ENCODE data around the gene TIAM1. TPM values are rescaled to one million over a fixed set of nuclear protein-coding genes. Genes with fewer than 3 reads are reported as not detected.

The TIAM1 gene
- total RNA-seq, 1 experiment from 2014 or later: 22.5 TPM

DNA sequence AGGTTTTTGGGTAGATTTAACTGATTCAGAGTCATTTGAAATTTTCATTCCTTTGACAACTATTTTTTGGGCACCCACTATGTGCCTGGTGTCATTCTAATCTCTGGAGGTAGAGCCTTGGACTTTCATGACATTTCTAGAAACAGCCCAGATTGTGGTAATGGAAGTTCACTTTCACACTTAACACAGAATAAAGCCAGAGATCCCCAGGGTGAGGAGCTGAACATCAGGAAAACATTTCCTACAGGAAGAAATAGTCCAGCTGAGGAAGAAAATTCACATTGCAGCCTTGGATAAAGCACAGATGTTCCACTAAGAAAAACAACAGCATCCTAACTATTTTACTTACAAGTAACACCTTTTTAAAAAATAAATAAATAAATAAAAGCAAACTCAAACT is 203.4 kb downstream of the TIAM1 start:
- Histone ChIP-seq H3K27me3 (ENCODE audit: insufficient read depth, low read depth) (no peaks in the 10 kb centered on the region), H3K4me3 (no peak overlapping the region), H3K9me2 (ENCODE audit: insufficient read depth) (no peaks in the 10 kb centered on the region), H3K4me1 (replicated peaks; ENCODE audit: insufficient read depth) (no peaks in the 10 kb centered on the region), H3K9me3 (ENCODE audit: insufficient read depth, low read depth) (no peaks in the 10 kb centered on the region), H3K79me2 (ENCODE audit: low read depth) (no peaks in the 10 kb centered on the region), H3K27ac (no peak overlapping the region), H3K36me3 (ENCODE audit: low read depth) (0 out of 2 replicates have a peak, but pooled peaks cover 6% of the 10 kb centered on the region), H2AFZ (no peak overlapping the region), H3K4me2 (no peak overlapping the region), H4K20me1 (ENCODE audit: insufficient read depth) (no peaks in the 10 kb centered on the region), H3F3A (ENCODE audit: insufficient read depth, low read depth) (no peaks in the 10 kb centered on the region)
- no peak for TF ChIP-seq EZH2 (IDR thresholded peaks at IDR 0.05; ENCODE audit: low read depth)
- TF ChIP-seq CTCF (conservative IDR thresholded peaks at IDR 0.05): no peak
- DNase-seq: no peak
- ChIA-PET CTCF (no interaction called here), POLR2A (ENCODE audit: unreplicated experiment) (no interaction called here)
- BruUV-seq (replicated peaks): no TSS peak
- intact Hi-C loops (cut with micrococcal nuclease; ENCODE audit: unreplicated experiment): no loop called here

DNA sequence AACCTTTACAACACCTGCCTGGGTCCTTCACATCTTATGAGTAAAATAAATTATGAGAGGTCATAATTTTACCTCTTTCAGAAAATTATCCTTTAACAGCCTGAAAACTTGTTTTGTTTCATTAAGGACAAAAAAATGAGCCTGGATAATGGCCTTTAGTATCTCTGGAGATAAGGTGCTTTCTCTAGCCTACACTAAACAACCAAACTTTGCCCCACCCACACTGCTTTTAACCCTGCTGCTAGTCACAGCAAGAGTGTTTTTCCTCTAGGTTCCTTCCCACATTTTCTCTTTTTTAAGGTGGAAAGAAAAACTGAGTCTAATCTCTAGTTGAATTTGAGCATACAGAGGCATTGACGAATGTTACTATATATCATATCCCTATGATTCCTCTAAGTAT is 204.0 kb downstream of the TIAM1 start:
- ChIA-PET CTCF (no interaction called here), POLR2A (ENCODE audit: unreplicated experiment) (no interaction called here)
- no peaks in the 10 kb centered on the region for H3F3A ChIP-seq (ENCODE audit: insufficient read depth, low read depth)
- DNase-seq: no peak
- TF ChIP-seq EZH2 (IDR thresholded peaks at IDR 0.05; ENCODE audit: low read depth) (no peak), CTCF (conservative IDR thresholded peaks at IDR 0.05) (no peak)
- no peak overlapping the region for H2AFZ ChIP-seq
- H3K4me1 ChIP-seq (replicated peaks; ENCODE audit: insufficient read depth): no peaks in the 10 kb centered on the region
- H3K9me2 ChIP-seq (ENCODE audit: insufficient read depth): no peaks in the 10 kb centered on the region
- no peak overlapping the region for H3K27ac ChIP-seq
- no peak overlapping the region for H3K4me2 ChIP-seq
- H3K9me3 ChIP-seq (ENCODE audit: insufficient read depth, low read depth): no peaks in the 10 kb centered on the region
- H3K27me3 ChIP-seq (ENCODE audit: insufficient read depth, low read depth): no peaks in the 10 kb centered on the region
- H3K36me3 ChIP-seq (ENCODE audit: low read depth): 0 out of 2 replicates have a peak, but pooled peaks cover 6% of the 10 kb centered on the region
- no peak overlapping the region for H3K4me3 ChIP-seq
- BruUV-seq (replicated peaks): no TSS peak
- no peaks in the 10 kb centered on the region for H3K79me2 ChIP-seq (ENCODE audit: low read depth)
- intact Hi-C loops (cut with micrococcal nuclease; ENCODE audit: unreplicated experiment): no loop called here
- H4K20me1 ChIP-seq (ENCODE audit: insufficient read depth): no peaks in the 10 kb centered on the region

DNA sequence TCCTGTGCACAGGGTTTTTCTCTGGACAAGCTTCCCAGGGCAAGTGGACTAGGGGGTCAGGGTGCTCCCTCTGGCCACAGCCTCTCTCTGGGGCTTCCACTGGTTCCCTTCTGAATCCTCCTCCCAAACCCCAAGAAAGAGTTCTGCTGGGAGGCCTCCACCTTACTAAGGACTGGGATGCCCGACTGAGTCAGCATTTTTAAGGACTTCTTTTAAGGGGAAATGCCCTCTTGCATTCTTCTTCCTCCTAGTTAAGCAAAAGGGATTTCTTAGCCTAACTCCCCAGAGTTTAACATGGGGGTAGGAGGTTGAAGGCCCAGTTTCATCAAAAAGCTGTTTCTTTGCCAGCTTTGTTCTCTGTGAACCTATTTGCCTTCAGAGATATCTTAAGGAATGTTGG is 206.1 kb downstream of the TIAM1 start:
- no peaks in the 10 kb centered on the region for H4K20me1 ChIP-seq (ENCODE audit: insufficient read depth)
- no peak overlapping the region for H3K27ac ChIP-seq
- DNase-seq: no peak
- intact Hi-C loops (cut with micrococcal nuclease; ENCODE audit: unreplicated experiment): no loop called here
- H3K4me3 ChIP-seq: no peak overlapping the region
- no TSS peak for BruUV-seq (replicated peaks)
- no peaks in the 10 kb centered on the region for H3K79me2 ChIP-seq (ENCODE audit: low read depth)
- no peak for TF ChIP-seq CTCF (conservative IDR thresholded peaks at IDR 0.05)
- TF ChIP-seq EZH2 (IDR thresholded peaks at IDR 0.05; ENCODE audit: low read depth): no peak
- ChIA-PET POLR2A (ENCODE audit: unreplicated experiment) (no interaction called here), CTCF (no interaction called here)
- H3F3A ChIP-seq (ENCODE audit: insufficient read depth, low read depth): no peaks in the 10 kb centered on the region
- H3K9me2 ChIP-seq (ENCODE audit: insufficient read depth): no peaks in the 10 kb centered on the region
- H3K36me3 ChIP-seq (ENCODE audit: low read depth): 0 out of 2 replicates have a peak, but pooled peaks cover 6% of the 10 kb centered on the region
- H3K4me1 ChIP-seq (replicated peaks; ENCODE audit: insufficient read depth): no peaks in the 10 kb centered on the region
- H3K4me2 ChIP-seq: no peak overlapping the region
- H2AFZ ChIP-seq: no peak overlapping the region
- H3K27me3 ChIP-seq (ENCODE audit: insufficient read depth, low read depth): no peaks in the 10 kb centered on the region
- H3K9me3 ChIP-seq (ENCODE audit: insufficient read depth, low read depth): no peaks in the 10 kb centered on the region

All from PC-9 (cell line).